GM19043 (cell line): ENCODE results near the gene CCDC69.

Experiments
- ATAC-seq: cut with Tn5 transposase; IDR thresholded peaks from one replicate; pipeline ENCODE4 v1.9.1; 2021; ENCODE audit warnings: low read depth; ENCODE audit not compliant: unreplicated experiment

CCDC69 gene

GRCh38 chr5:151224372-151224771, 480 bp upstream of the CCDC69 start:
- no peak for ATAC-seq

DNA sequence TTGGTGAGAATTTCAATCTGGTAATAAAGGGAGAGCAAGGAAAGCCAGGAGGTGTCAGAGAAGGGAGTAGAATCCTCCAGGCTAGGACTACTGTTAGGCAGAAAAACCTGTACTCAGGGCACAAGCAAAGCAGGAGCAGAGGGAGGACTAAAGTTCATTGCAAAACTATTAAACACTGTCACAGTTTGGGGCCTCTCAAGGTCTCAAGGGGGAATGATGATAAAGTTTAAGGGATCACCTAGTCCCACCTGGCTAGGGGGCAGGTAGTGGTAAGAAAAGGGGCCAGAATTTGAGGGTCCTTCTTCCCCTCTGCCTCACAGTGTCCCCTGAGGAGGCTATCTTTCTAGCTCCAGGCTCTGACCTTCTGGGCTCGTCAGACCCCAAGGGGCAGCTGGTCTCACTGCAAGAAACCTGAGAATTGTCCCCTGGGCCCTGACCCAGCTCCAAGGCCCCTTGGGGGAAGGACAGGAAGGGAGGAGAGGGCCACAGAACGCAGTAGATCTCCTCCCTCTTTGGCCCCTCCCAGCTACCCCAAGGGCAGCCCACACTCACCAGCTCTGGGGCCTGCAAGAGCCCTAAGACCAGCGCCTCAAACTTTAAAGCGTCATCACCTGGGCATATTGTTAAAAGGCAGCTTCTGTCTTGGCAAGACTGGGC, 974 bp downstream of the CCDC69 start:
- ATAC-seq, result peak; percentile 60

DNA sequence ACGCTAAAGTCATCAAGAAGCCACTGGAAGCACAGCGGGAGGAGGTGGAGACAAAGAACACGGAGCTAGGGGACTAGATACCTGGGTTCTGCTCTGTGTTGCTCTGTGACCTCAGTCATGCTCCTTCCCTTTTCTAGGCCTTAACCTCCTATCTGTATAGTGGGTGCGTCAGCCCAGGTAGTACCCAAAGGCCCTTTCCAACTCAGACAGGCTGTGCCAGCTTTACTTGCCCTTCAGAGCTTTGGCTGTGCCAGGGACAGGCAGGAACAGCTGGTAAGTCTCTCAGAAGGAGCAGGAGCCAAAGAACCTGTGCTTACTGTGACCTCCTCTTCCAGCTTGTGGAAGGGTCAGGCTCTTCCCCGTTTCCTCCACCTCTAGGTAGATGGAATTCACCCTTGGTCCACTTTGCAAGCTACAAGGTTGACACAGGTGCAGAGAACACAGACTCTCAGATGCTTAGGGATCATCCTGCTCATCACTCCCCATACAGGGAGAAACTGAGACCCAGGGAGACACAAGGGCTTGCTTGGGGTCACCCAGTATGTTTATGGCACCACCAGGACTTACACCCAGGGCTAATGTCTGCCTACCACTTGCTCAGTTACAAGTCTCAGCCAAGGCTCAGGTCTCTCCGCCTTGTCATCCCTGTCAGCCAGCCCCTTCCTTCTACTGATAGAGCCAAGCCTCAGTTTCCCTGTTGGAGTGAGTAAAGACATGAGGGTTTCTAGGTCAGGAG, 1.7 kb downstream of the CCDC69 start:
- ATAC-seq, result no peak

DNA sequence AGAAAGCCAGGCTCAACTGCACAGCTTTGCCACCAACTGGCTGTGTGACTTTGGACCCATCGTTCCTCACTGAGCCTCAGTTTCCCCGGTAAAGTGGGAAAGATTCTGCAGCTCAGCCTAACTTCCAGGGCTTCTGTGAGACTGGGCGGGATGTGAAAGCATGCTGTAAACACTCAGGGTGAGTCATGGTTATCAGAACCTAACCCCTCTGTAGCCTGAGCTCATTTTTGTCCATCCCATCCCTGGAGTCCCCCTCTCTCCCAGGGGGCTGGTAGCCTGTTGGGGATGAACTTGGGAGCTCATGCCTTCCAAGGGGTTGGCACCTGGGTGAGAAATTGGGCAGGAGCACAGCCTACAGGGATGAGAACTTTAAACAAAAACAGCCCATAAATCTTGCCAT, 2.3 kb downstream of the CCDC69 start:
- no peak for ATAC-seq

DNA sequence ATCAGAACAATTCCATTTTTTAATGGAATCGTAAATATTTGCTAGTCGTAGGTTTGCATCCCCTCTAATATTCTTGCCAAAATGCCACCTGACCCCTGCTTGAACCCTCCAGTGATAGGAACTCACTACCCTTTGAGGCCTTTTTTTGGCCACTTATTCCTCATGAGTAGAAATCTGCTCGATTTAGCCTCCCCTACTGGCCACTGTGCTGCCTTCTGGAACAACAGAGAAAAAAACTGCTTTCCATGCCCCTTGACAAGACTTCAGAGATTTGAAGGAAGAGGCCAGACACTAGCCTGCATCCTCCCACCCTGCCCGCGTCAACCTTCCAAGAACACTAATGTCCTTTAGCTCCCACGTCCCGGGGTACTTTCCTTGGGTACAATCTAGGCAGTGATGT, 4.1 kb downstream of the CCDC69 start:
- no peak for ATAC-seq

GRCh38 chr5:151219138-151219537, 4.8 kb downstream of the CCDC69 start:
- no peak for ATAC-seq

DNA sequence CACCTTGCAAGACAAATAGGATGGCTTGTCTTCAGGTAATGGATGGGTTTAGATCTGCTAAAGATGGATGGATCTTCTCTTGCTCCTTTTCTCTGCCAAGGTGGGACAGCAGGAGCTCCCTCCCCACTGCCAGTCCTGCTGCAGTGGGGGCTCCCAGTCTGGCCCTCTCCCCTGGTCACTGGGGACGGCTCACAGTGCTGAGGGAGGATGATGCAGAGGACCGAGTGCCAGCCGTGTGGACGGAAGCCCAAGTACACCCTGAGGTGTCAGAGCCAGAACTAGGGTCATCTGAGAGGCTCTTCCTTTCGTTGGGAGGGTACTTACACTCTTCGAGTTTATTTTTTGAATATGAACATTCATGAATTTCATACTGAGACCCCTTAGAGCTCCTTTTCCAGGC, 5.7 kb downstream of the CCDC69 start:
- no peak for ATAC-seq

- ATAC-seq, result no peak
Observed at GRCh38 chr5:151216781-151217180, 7.1 kb downstream of the CCDC69 start.

GRCh38 chr5:151215546-151215880, 8.4 kb downstream of the CCDC69 start:
- ATAC-seq, result no peak

DNA sequence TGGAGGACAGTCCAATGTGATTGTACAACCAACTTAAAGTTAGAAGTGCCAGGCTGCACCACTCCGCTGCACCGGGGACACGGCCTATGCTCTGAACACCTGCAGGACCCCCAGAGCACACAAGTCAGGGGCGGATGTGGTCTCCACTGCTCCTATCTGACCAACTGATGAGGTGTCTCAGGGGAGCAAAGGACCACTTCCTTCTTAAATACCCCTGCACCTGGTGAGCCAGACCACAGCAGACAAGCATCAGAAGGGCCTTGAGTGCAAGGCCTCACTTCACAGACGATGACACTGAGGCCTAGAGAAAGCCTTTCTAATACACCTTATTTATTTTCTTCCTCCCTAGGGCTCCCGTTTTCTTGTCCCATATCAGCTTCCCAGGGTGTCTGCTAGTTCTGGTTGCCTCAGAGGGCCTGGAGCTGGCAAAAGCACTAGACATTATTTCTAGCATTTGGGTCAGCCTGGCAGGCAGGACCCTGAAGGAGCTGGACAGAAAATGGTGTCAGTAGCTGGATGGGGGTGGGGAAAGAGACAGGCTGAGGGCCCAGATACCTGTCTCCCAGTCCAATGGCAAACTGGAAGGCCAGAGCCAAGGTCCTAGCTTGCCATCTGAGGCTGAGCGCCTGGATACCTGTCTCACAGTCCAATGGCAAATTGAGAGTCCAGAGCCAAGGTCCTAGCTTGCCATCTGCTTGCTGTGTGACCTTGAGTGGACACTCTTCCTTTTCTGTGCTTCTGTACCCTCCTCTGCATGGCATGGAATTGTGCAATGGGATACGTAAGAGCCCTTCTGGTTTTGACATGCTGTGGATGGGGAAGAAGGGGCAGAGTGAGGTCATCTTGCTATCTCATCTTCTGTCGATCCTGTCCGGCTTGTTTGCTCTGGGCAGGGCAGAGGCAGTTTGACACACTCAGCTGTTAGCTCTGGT, 9.0 kb downstream of the CCDC69 start:
- ATAC-seq, result peak; percentile 56

GRCh38 chr5:151213803-151214613, 9.9 kb downstream of the CCDC69 start:
- ATAC-seq, result peak; percentile 69

DNA sequence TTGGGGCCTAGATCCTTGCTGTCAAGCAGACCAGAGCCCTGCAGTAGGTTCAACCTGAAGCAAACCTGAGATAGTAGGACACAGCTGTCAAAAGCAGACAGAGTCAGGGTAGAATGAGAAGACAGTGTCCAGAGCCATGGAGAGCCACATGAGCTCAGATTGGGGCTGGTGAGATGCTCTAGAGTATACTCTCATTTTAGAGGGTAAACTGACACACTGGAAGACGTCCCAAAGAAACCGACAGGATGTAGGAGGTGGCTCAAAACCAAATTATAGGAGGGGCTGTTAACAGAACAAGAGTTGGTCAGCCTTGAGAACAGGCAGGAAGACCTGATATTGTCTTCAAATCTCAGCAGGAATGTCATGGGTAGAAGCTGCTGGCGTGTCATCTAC, 11.5 kb downstream of the CCDC69 start:
- ATAC-seq, result no peak

DNA sequence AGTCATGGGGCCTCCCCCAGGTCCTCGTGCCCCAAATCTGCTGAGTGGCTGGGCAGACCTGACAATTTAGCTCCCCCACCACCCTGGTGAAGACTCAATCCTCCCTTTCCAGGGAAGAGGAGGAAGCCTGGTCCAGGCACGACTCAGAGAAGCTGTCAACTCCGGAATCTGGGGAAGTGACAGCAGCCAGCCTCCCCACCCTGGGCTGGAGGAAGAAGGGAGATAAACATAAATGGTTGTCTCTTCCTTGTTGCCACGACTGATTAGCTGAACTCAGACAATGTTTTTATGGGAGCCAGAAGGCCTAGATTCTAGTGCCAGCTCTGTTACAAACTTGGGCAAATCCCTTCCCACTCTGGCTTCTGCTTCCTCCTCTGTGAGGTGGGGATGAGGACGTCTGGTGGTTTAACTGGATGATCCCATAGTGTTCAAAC, 15.4 kb downstream of the CCDC69 start:
- ATAC-seq, result no peak

DNA sequence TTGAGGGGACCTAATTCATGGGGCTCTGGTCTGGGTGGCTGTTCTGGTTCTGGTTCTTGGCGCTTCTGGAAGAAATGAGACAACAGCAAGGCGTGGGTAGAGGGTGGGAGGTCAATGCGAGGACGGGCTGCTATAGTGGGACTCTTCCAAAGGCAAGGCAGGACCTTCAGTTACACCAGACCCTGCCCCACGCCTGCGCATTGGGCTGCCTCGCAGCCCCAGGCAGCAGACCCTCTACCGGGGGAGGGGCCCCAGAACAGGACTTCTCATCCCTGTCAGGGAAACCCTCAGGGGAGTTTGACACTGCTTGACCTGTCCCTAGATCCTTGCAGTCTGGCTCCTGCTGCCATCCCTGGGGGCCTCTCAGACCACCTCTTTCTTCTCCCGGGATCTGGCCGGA, 18.5 kb downstream of the CCDC69 start:
- ATAC-seq, result no peak

DNA sequence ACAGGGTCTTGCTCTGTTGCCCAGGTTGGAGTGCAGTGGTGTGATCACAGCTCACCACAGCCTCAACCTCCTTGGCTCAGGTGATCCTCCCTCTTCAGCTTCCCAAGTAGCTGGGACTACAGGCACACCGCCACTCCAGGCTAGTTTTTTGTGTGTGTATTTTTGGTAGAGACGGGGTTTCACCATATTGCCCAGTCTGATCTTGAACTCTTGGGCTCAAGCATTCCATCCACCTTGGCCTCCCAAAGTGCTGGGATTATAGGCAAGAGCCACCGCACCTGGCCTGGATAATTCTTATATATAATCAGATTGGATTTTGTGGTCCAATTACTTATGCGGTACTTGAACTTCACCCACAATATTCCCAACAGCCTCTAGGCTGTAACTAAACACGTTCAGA, 19.8 kb downstream of the CCDC69 start:
- no peak for ATAC-seq

DNA sequence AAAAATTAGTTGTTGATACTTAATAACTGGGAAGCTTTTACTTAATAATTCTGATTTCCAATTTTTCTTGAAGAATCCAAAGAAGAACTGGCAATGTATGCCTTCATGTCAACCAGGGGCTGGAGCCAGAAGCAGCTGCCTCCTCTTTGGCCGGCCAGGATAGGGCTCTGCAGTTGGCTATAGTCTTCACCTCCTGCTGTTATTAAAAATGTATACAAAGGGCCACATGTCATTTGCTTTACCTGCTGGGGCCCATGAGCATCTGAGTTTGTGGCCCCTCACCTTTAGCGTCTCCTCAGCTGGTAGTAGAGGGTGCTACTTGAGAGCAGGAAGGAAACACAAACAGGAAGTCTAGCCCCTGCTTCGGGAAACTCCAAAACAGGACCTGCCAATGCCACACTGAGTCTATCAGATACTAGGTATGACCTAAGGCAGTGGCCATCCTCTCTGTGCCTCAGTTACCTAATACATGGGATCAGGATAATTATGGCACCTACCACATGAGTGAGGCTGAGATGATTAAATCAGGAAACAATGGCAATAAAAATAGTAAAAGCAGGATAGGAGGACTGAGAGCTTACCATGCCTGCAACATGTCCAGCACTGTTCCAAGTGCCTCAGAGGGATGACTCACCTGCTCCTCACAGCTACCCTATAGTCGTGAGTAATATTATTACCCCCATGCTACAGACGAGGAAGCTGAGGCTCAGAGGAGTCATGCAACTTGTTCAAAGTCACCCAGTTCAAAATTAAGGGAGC, 21.3 kb downstream of the CCDC69 start:
- no peak for ATAC-seq

- no peak for ATAC-seq
Observed at GRCh38 chr5:151200913-151201595, 22.8 kb downstream of the CCDC69 start.

DNA sequence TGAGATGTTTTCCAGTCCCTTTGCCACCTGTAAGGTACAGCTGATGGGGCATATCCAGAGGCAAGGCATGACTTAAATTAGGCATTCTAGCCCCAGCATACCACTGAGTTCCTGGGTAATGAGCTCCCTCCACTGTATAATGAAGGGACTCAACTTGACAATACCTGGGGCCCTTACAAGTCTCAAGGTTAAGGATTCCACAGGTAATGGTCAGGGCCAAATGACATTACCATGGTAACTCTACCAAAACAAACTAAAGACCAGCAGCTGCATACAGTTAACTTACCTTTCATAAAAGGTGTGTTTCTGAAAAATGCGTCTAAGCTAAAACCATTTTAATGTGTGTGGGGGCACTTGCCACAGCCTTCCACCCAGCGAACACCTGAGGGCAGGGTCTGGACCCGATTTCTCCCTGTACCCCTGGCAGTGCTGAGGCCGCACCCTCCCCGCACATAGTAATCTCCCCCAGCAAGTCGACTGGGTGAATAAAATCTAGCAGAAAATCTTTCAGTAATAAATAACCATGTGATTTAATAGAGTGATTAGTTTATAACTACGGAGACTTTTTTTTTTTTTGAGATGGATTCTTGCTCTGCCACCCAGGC, 24.2 kb downstream of the CCDC69 start:
- no peak for ATAC-seq

DNA sequence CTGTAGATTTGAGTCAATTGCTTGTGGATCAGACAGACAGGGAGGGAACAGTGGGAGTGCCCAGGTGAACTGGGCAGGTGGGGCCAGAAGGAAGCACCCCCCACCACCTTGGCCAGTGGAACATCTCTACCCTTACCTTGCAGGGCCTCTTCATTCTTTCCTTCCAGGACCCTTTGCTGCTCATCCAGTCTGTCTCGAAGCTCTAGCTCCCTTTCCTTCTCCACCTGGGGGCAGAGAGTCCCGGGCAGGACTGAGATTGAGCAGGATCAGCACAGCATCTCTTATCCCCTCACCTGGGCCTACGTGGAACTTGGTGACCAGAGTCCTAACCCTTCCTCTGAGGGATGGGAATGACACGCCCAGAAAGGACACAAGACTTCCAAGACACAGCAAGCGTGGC, 25.0 kb downstream of the CCDC69 start:
- no peak for ATAC-seq
